ENCODE data around the gene SPINT1. TPM values are rescaled to one million over a fixed set of nuclear protein-coding genes. Genes with fewer than 3 reads are reported as not detected.

Gene SPINT1
- polyA plus RNA-seq, 2 donors = 161 to 191 TPM

Other genes with a start within 250 kb of the SPINT1 start
- gene KNL1, start 249.8 kb upstream of the SPINT1 start, polyA plus RNA-seq = 1 to 10 TPM; 1.8 to 2.6 TPM
- gene RAD51, start 148.9 kb upstream of the SPINT1 start, polyA plus RNA-seq = 1 to 10 TPM; 2.5 to 5.9 TPM
- gene RMDN3, start 88.8 kb upstream of the SPINT1 start, polyA plus RNA-seq = 10 to 100 TPM; 18.0 to 21.6 TPM
- 10 to 100 TPM; 42.9 to 87.9 TPM for gene GCHFR, start 80.0 kb upstream of the SPINT1 start, polyA plus RNA-seq
- gene C15orf62, start 74.1 kb upstream of the SPINT1 start, polyA plus RNA-seq = 10 to 100 TPM; 21.3 to 71.9 TPM
- 10 to 100 TPM; 22.5 to 45.5 TPM for gene ZFYVE19, start 37.0 kb upstream of the SPINT1 start, polyA plus RNA-seq
- 10 to 100 TPM; 51.3 to 88.1 TPM for gene DNAJC17, start 36.6 kb upstream of the SPINT1 start, polyA plus RNA-seq
- gene PPP1R14D, start 15.3 kb upstream of the SPINT1 start, polyA plus RNA-seq = under 1 TPM; 0.21 to 0.37 TPM
- 100 to 1,000 TPM; 137 to 138 TPM for gene RHOV, start 30.2 kb downstream of the SPINT1 start, polyA plus RNA-seq
- gene VPS18, start 50.4 kb downstream of the SPINT1 start, polyA plus RNA-seq = 1 to 10 TPM; 6.8 to 7.6 TPM
- gene DLL4, start 85.3 kb downstream of the SPINT1 start, polyA plus RNA-seq = 1 to 10 TPM; 1.8 to 1.9 TPM
- gene CHAC1, start 109.4 kb downstream of the SPINT1 start, polyA plus RNA-seq = 10 to 100 TPM; 21.1 to 70.9 TPM